GM13977 (cell line): Measurements from ENCODE around the gene COG8.
"Not testable (repeated sequence)": the region's sequence is repeated elsewhere in the genome, so short reads cannot be mapped to it uniquely, and the experiment has no call there.

Experiments used
- DNase-seq: peaks from one replicate; pipeline ENCODE4 v3.0.0; 2012; ENCODE audit warnings: low spot score
- CTCF ChIP-seq: IDR thresholded peaks from 2 replicates; pipeline ENCODE4 v1.5.1; 2012; ENCODE audit warnings: mild to moderate bottlenecking, control low read depth; ENCODE audit not compliant: insufficient read depth; ENCODE audit errors: extremely low read depth, missing control alignments
- in situ Hi-C: fragments of 300-500 bp; cut with MboI; formaldehyde crosslinking; loops from one replicate; pipeline ENCODE4 v1.12.0; 2022; ENCODE audit warnings: low sequenced_read_pairs, low pct_unique_long_range_greater_than_20kb, mixed read lengths, inconsistent platforms; ENCODE audit not compliant: unreplicated experiment

COG8 gene

DNA sequence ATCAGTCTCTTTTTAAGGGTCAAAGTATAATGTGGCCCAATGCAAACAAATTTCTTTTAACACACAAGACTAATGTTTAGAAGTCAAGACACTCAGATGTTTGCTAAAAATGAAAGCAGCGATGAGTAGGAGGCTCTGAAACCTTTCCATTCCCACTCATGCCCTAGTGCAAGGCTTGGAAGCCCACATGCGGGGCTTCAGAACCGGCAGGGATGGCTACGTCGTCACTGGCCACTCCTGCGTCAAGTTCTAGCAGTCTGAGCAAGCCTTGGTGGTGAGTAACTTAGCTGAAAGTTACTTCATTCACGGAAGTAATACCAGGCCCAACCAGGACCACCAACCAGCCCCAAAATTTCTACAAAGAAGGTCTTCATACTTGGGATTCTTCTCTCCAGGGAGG is 27.1 kb upstream of the COG8 start:
- no peak for TF ChIP-seq CTCF
- in situ Hi-C loops = no loop called here
- no peak for DNase-seq

DNA sequence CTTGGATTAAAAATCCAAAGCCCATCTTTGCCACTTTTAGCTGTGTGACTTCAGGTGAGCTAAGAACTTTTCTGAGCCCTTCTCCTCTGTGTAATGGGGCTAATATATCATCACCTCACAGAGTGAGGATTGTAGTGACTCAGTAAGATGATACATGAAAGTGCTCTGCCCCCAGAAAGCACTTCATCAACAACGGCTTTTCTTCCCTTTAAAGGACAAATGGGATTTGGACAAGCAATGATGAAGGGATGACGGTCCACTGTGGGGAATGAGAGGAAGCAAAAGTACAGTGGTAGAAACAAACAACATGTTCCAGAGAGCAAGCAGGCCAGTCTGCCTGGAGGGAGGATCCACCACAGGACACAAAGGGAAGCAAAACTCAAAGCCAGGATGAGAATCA is 26.5 kb upstream of the COG8 start:
- in situ Hi-C loops = no loop called here
- TF ChIP-seq CTCF = no peak
- no peak for DNase-seq

- TF ChIP-seq CTCF = no peak
- DNase-seq = no peak
- in situ Hi-C loops = no loop called here
These were observed 24.7 kb upstream of the COG8 start for GRCh38 chr16:69364088-69364487.

DNA sequence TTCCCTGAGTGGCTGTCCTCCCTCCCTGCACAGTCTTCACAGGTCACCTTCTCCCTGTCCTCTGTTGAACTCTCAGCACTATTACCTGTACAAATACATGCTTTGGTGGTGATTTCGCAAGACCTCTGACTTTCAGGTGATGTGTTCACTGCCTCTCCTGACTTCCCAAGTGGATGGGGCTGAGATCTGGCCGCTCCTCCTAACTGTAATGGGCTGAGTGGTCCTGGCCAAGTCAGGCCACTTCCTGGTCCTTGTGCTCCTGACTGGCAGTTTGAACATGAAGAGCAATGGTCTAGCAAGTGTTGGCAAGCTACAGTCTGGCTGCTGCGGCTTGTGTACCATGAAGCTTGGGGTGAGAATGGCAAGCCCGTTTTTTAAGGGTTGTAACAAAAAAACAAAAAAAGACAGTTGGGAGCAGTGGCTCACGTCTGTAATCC is 23.9 kb upstream of the COG8 start:
- no peak for TF ChIP-seq CTCF
- in situ Hi-C loops = no loop called here
- no peak for DNase-seq

DNA sequence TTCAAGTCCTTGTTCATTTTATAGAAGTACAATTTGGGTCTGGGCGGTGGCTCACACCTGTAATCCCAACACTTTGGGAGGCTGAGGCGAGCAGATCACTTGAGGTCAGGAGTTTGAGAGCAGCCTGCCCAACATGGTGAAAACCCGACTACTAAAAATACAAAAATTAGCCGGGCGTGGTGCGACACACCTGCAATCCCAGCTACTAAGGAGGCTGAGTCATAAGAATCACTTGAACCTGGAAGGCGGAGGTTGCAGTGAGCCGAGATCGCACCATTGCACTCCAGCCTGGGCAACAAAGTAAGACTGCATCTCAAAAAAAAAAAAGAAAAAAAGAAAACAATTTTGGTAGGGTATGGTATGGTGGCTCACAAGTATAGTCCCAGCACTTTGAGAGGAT is 20.7 kb upstream of the COG8 start:
- DNase-seq, in situ Hi-C loops: not testable (repeated sequence)

- in situ Hi-C loops = no loop called here
- no peak for TF ChIP-seq CTCF
- no peak for DNase-seq
These were observed 12.1 kb upstream of the COG8 start, which contains the start of gene TMED6 for GRCh38 chr16:69351309-69352027. Gene TMED6, minus strand, starts transcription at chr16:69351786. Its CDS starts 33 bp downstream, at chr16:69351753.

- no peak for TF ChIP-seq CTCF
- DNase-seq = no peak
- in situ Hi-C loops = no loop called here
These were observed 11.3 kb upstream of the COG8 start for GRCh38 chr16:69350536-69351133.
